SHP77 treated with DMSO at 0.1 percent for 48 hours (cell line): ENCODE measurements around the gene FAM135A.
"Not testable (repeated sequence)": the region's sequence is repeated elsewhere in the genome, so short reads cannot be mapped to it uniquely, and the experiment has no call there.

Source experiments
- DNase-seq: peaks from one replicate; lab custom pipeline; 2025; lab: John Stamatoyannopoulos, UW

Gene FAM135A

GRCh38 chr6:70459699-70460098 lies 46.4 kb downstream of the FAM135A start:
- not testable (repeated sequence) for DNase-seq

- no peak for DNase-seq
Observed at GRCh38 chr6:70470016-70470415, 56.7 kb downstream of the FAM135A start.

GRCh38 chr6:70470510-70470909 lies 57.2 kb downstream of the FAM135A start:
- DNase-seq = not testable (repeated sequence)

- no peak for DNase-seq
Observed at GRCh38 chr6:70474751-70475150, 61.4 kb downstream of the FAM135A start.

GRCh38 chr6:70479236-70479635 lies 65.9 kb downstream of the FAM135A start:
- peak; percentile 48 for DNase-seq

GRCh38 chr6:70486638-70487037 lies 73.3 kb downstream of the FAM135A start:
- not testable (repeated sequence) for DNase-seq

GRCh38 chr6:70489364-70489763 lies 76.1 kb downstream of the FAM135A start:
- DNase-seq = no peak

GRCh38 chr6:70494833-70495232 lies 81.5 kb downstream of the FAM135A start:
- no peak for DNase-seq

GRCh38 chr6:70495790-70496189 lies 82.5 kb downstream of the FAM135A start:
- DNase-seq = not testable (repeated sequence)

- no peak for DNase-seq
Observed at GRCh38 chr6:70502484-70502883, 89.2 kb downstream of the FAM135A start.

- DNase-seq = no peak
Observed at GRCh38 chr6:70503813-70504465, 90.6 kb downstream of the FAM135A start.

GRCh38 chr6:70506321-70506720 lies 93.0 kb downstream of the FAM135A start:
- no peak for DNase-seq

GRCh38 chr6:70507161-70507560 lies 93.9 kb downstream of the FAM135A start:
- DNase-seq = no peak

GRCh38 chr6:70508953-70509352 lies 95.6 kb downstream of the FAM135A start:
- DNase-seq = no peak

GRCh38 chr6:70510600-70510999 lies 97.3 kb downstream of the FAM135A start:
- no peak for DNase-seq

GRCh38 chr6:70518723-70519122 lies 105.4 kb downstream of the FAM135A start:
- no peak for DNase-seq

- DNase-seq = no peak
Observed at GRCh38 chr6:70520575-70520974, 107.3 kb downstream of the FAM135A start.

- DNase-seq = no peak
Observed at GRCh38 chr6:70524721-70525286, 111.5 kb downstream of the FAM135A start.

- no peak for DNase-seq
Observed at GRCh38 chr6:70527071-70527737, 113.9 kb downstream of the FAM135A start.

- no peak for DNase-seq
Observed at GRCh38 chr6:70530023-70530422, 116.7 kb downstream of the FAM135A start.

- DNase-seq = no peak
Observed at GRCh38 chr6:70531133-70531532, 117.8 kb downstream of the FAM135A start.

GRCh38 chr6:70537266-70537665 lies 124.0 kb downstream of the FAM135A start:
- DNase-seq = no peak

GRCh38 chr6:70538376-70538775 lies 125.1 kb downstream of the FAM135A start:
- DNase-seq = no peak
